ENCODE results near the gene OTOP2. TPM values are rescaled to one million over a fixed set of nuclear protein-coding genes. Genes with fewer than 3 reads are reported as not detected.

Gene OTOP2
- total RNA-seq, 1 experiment from 2014 or later: 0.11 TPM

- H3K18ac ChIP-seq (ENCODE audit: insufficient read length, low read depth, low read length): no peak overlapping the region
- no peak overlapping the region for H4K5ac ChIP-seq (ENCODE audit: insufficient read length, low read depth, low read length)
- no peak overlapping the region for H3K27ac ChIP-seq (ENCODE audit: insufficient read length, low read depth, low read length)
- Mint-ChIP-seq H3K4me3 (no peak overlapping the region; a peak in 1 of 5 replicates), H3K36me3 (ENCODE audit: insufficient read depth in 1 of 3, low read depth in 3 of 3) (no peaks in the 10 kb centered on the region), H3K27me3 (ENCODE audit: low read depth) (peaks cover 33% of the 10 kb centered on the region), H3K27ac (no peak overlapping the region; a peak in 1 of 7 replicates), H3K4me1 (peaks cover 23 to 40% of the 10 kb centered on the region in 2 experiments), H3K9me3 (no peaks in the 10 kb centered on the region)
- no peak overlapping the region for H3T11ph ChIP-seq (ENCODE audit: low read length)
- H2BK12ac ChIP-seq (ENCODE audit: insufficient read length, low read depth, low read length): no peak overlapping the region
- no peak overlapping the region for H2BK120ac ChIP-seq (ENCODE audit: low read depth, low read length, poor library complexity, severe bottlenecking)
- peaks cover 2% of the 10 kb centered on the region for H3K23me2 ChIP-seq (ENCODE audit: insufficient read length, low read depth, low read length, poor library complexity, severe bottlenecking)
- no peak overlapping the region for H2BK5ac ChIP-seq (ENCODE audit: insufficient read length, low read length)
- no peak overlapping the region for H3K4me2 ChIP-seq (ENCODE audit: insufficient read depth, insufficient read length, low read length)
- no peak overlapping the region for H2BK20ac ChIP-seq (ENCODE audit: low read depth, low read length, poor library complexity, severe bottlenecking)
- no peak overlapping the region for H3K56ac ChIP-seq (ENCODE audit: insufficient read length, low read depth, low read length)
- H2AFZ ChIP-seq (ENCODE audit: low read length): no peak overlapping the region
- TF ChIP-seq CTCF (conservative IDR thresholded peaks at IDR 0.05): no peak
- no peak overlapping the region for H3K9ac ChIP-seq (ENCODE audit: extremely low read depth, insufficient read length, low read length)
- H4K8ac ChIP-seq (replicated peaks; ENCODE audit: insufficient read length, low read depth, low read length): no peak overlapping the region
- H4K20me1 ChIP-seq (ENCODE audit: control insufficient read depth, insufficient read depth, insufficient read length): no peaks in the 10 kb centered on the region
- H3K27me3 ChIP-seq (ENCODE audit: insufficient read depth, low read length): no peaks in the 10 kb centered on the region
- DNase-seq: no peak
- H3K23ac ChIP-seq (ENCODE audit: insufficient read length, low read depth, low read length): no peak overlapping the region
- no peaks in the 10 kb centered on the region for H3K79me2 ChIP-seq (ENCODE audit: insufficient read depth, low read length)
- H2BK15ac ChIP-seq (ENCODE audit: low read depth, low read length): no peak overlapping the region
- H3K4ac ChIP-seq (ENCODE audit: low read depth, low read length): no peak overlapping the region
- H3K79me1 ChIP-seq (ENCODE audit: insufficient read depth, low read depth, low read length, poor library complexity, severe bottlenecking): no peaks in the 10 kb centered on the region
- H2AK5ac ChIP-seq (ENCODE audit: insufficient read length, low read length): no peak overlapping the region
- WGBS (ENCODE audit: extremely low coverage, insufficient read length, low lambda C conversion rate): no CpG with 5 or more reads among the region's 2 CpGs
- H4K91ac ChIP-seq (ENCODE audit: insufficient read length, low read depth, low read length): no peak overlapping the region
- no peaks in the 10 kb centered on the region for H3K9me3 ChIP-seq (ENCODE audit: control insufficient read depth, low read depth, low read length)
- no peak overlapping the region for H3K14ac ChIP-seq (ENCODE audit: insufficient read depth, low read length)
- no peaks in the 10 kb centered on the region; the same call in 1 of the 2 replicates for H3K4me1 ChIP-seq (ENCODE audit: insufficient read depth, low read length)
These were observed 45.4 kb upstream of the OTOP2 start for GRCh38 chr17:74878658-74879057.

Measured in H9 (cell line).